HG02885 (cell line): ENCODE results near the gene CHRNG.

Experiments
- ATAC-seq: cut with Tn5 transposase; IDR thresholded peaks from one replicate; pipeline ENCODE4 v1.9.1; 2021; ENCODE audit warnings: mild to moderate bottlenecking; ENCODE audit not compliant: unreplicated experiment, poor library complexity

The CHRNG gene

GRCh38 chr2:232503809-232504323 lies 35.6 kb upstream of the CHRNG start:
- ATAC-seq: no peak

- ATAC-seq: no peak
These were observed 35.1 kb upstream of the CHRNG start for GRCh38 chr2:232504438-232504837.

GRCh38 chr2:232505856-232506255 lies 33.6 kb upstream of the CHRNG start:
- ATAC-seq: no peak

- no peak for ATAC-seq
These were observed 32.8 kb upstream of the CHRNG start for GRCh38 chr2:232506709-232507108.

- no peak for ATAC-seq
These were observed 31.2 kb upstream of the CHRNG start for GRCh38 chr2:232508251-232508650.

GRCh38 chr2:232511336-232511890 lies 28.1 kb upstream of the CHRNG start:
- no peak for ATAC-seq

- no peak for ATAC-seq
These were observed 26.9 kb upstream of the CHRNG start for GRCh38 chr2:232512602-232513001.

- no peak for ATAC-seq
These were observed 26.1 kb upstream of the CHRNG start for GRCh38 chr2:232513353-232513752.

GRCh38 chr2:232515639-232516038 lies 23.9 kb upstream of the CHRNG start:
- ATAC-seq: no peak

GRCh38 chr2:232516551-232516950 lies 22.9 kb upstream of the CHRNG start:
- ATAC-seq: no peak

- ATAC-seq: no peak
These were observed 20.6 kb upstream of the CHRNG start for GRCh38 chr2:232518844-232519243.

- ATAC-seq: no peak
These were observed 19.7 kb upstream of the CHRNG start, which contains the start of gene PRSS56 for GRCh38 chr2:232519581-232520438. PRSS56 (plus strand) TSS chr2:232520388; CDS start chr2:232520599, 211 bp downstream.

- no peak for ATAC-seq
These were observed 19.0 kb upstream of the CHRNG start for GRCh38 chr2:232520489-232520888.

GRCh38 chr2:232521098-232521497 lies 18.4 kb upstream of the CHRNG start:
- no peak for ATAC-seq

- no peak for ATAC-seq
These were observed 17.4 kb upstream of the CHRNG start for GRCh38 chr2:232521959-232522622.

GRCh38 chr2:232522623-232523401 lies 16.7 kb upstream of the CHRNG start:
- ATAC-seq: no peak

GRCh38 chr2:232523402-232523681 lies 16.1 kb upstream of the CHRNG start:
- no peak for ATAC-seq

- no peak for ATAC-seq
These were observed 15.6 kb upstream of the CHRNG start for GRCh38 chr2:232523682-232524597.

- no peak for ATAC-seq
These were observed 14.7 kb upstream of the CHRNG start for GRCh38 chr2:232524771-232525170.

GRCh38 chr2:232525199-232525598 lies 14.3 kb upstream of the CHRNG start:
- ATAC-seq: no peak
